LNCaP clone FGC (cell line): Measurements from ENCODE around the gene MDGA2.

Source experiments
- DNase-seq: peaks from one replicate; pipeline ENCODE4 v3.0.0-alpha.2; 2011; ENCODE audit warnings: low read depth
- H3K4me3 ChIP-seq: 2 replicates; pipeline ENCODE4 v1.5.1; 2011; ENCODE audit warnings: mild to moderate bottlenecking, low read depth, low read length, control low read depth
- CTCF ChIP-seq: IDR thresholded peaks from 2 replicates; pipeline ENCODE4 v1.5.1; 2012; ENCODE audit warnings: mild to moderate bottlenecking; ENCODE audit not compliant: control insufficient read depth, insufficient read depth; ENCODE audit errors: extremely low read depth

The MDGA2 gene

GRCh38 chr14:47039336-47039735, 636.1 kb downstream of the MDGA2 start:
- TF ChIP-seq CTCF, result no peak
- no peak for DNase-seq
- H3K4me3 ChIP-seq, result no peak overlapping the region

GRCh38 chr14:47022721-47023120, 652.7 kb downstream of the MDGA2 start:
- DNase-seq, result no peak

DNA sequence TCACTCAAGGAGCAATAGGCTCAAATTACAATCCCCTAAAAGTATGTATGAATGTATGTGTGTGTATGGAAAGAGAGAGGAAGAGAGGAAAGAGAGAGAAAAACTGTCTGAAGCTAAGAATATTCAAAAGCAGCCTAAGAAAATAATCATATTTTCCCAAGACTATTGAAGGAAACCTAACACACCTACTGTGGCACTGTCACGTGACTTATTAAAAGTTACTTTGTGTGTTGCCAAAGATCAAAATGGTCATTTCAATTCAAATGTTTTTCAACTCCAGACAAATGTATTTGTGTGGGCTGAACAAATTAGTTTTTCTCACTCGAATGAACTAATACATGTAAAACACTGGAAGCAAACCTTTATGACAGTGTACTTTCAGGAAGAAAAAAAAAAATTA, 654.9 kb downstream of the MDGA2 start:
- no peak for DNase-seq
- TF ChIP-seq CTCF, result no peak
- H3K4me3 ChIP-seq, result no peak overlapping the region

More at GRCh38 chr14:47022721-47023120, 652.7 kb downstream of the MDGA2 start:
- TF ChIP-seq CTCF, result no peak
- no peak overlapping the region for H3K4me3 ChIP-seq

DNA sequence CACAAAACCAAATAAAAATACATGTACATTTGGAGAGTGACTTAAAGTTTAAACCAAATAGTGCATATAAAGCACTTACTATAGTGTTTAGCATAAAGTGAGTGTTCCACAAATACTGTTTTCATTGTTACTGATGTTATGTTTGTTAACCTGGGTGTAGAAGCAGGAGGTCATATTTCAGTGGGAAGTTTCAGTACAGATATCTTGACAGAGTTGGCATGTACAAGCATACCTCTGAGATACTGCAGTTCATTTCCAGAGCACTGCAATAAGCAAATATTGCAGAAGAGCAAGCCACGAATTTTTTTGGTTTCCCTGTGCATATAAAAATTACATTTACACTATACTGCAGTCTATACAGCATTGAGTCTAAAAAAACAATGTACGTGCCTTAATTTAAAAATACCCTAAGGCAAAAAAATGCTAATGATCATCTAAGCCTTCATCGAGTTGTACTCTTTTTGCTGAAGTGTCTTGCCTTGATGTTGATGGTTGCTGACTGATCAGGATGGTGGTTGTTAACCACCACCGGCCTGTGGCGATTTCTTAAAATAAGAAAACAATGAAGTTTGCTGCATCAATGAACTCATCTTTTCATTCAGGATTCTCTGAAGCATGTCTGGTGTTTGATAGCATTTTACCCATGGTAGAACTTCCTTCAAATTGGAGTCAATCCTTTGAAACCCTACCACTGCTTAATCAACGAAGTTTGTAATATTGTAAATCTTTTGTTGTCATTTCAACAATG, 662.7 kb downstream of the MDGA2 start:
- TF ChIP-seq CTCF, result no peak
- H3K4me3 ChIP-seq, result no peak overlapping the region
- peak; percentile 1 for DNase-seq

- no peak overlapping the region for H3K4me3 ChIP-seq
- no peak for TF ChIP-seq CTCF
- no peak for DNase-seq
These were observed 665.8 kb downstream of the MDGA2 start for GRCh38 chr14:47009615-47010014.

- H3K4me3 ChIP-seq, result no peak overlapping the region
- no peak for TF ChIP-seq CTCF
- DNase-seq, result peak; percentile 4
These were observed 666.7 kb downstream of the MDGA2 start for GRCh38 chr14:47008732-47009131.

DNA sequence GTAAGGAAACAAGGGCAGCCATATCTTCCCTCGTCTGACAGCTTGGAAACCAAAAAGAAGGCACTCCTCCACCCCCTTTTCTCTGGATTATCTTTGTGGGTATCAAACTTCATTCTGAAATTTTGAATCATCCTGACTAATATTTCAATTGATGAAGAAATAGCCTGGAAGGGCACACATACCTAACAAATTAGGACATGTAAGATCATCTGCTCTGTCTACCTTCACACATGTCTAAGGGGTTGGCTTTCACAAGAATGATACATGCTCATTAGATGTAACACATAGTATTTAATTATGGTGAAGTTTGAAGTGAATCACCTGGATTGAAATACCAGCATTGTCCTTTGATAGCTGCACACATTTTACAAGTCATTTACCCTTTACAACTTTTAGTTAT, 675.7 kb downstream of the MDGA2 start:
- no peak for DNase-seq
- no peak for TF ChIP-seq CTCF
- no peak overlapping the region for H3K4me3 ChIP-seq
